Measurements from ENCODE around the gene USP40. TPM values are rescaled to one million over a fixed set of nuclear protein-coding genes. Genes with fewer than 3 reads are reported as not detected.
A peak's percentile ranks its signal among the peaks of the same experiment; 100 is the strongest.

Gene USP40
- total and polyA plus RNA-seq, 7 experiments from 2014 or later: 3.9 to 24.3 (median 16.4) TPM

DNA sequence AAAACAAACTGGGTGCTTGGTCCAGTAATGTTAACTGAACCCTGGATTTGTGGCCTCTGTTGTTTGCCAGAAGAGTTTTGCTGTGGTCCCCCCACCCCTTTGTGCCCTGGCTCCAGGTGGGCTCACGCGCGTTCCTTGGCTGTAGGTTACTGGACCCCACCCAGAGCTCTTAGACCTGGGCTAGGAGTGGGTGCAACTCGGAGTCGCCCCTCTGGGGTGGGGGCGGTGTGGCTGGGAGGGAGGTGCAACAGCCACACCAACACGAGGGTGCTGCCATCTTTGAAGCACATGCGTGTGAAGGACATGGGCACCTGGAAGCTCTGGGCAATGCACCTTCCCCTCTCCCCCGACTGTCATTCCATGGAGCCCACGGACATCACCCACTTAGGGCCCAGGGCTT, 92.7 kb downstream of the USP40 start:
- Mint-ChIP-seq H3K27me3 (no peaks in the 10 kb centered on the region), H3K27ac (peak overlapping the region in 3 of 9 donors; percentile 21 to 38 (median 24)), H3K36me3 (peaks cover 5 to 52% (median 23%) of the 10 kb centered on the region in 5 donors), H3K9me3 (no peaks in the 10 kb centered on the region), H3K4me1 (no peaks in the 10 kb centered on the region), H3K4me3 (no peak overlapping the region)
- no peak overlapping the region for H3K4me3 ChIP-seq (ENCODE audit: low read length)
- ChIA-PET CTCF (no interaction called here), POLR2A (no interaction called here)
- no peak overlapping the region for H3K27ac ChIP-seq (ENCODE audit: low read depth, low read length)
- H3K27me3 ChIP-seq (ENCODE audit: control insufficient read depth in 2 of 2, insufficient read depth in 2 of 2, low read length in 2 of 2): no peaks in the 10 kb centered on the region
- H3K9me3 ChIP-seq (ENCODE audit: control insufficient read depth in 2 of 3, low read length in 3 of 3): no peaks in the 10 kb centered on the region
- DNase-seq (no peak), ATAC-seq (no peak)
- peaks cover 2 to 70% (median 3%) of the 10 kb centered on the region in 3 experiments for H3K36me3 ChIP-seq (ENCODE audit: control insufficient read depth in 2 of 3, insufficient read depth in 3 of 3, low read length in 3 of 3)
- intact Hi-C loops (cut with micrococcal nuclease): no loop called here
- no peaks in the 10 kb centered on the region for H3K4me1 ChIP-seq (ENCODE audit: control insufficient read depth in 2 of 2, insufficient read depth in 2 of 2, low read length in 2 of 2)

DNA sequence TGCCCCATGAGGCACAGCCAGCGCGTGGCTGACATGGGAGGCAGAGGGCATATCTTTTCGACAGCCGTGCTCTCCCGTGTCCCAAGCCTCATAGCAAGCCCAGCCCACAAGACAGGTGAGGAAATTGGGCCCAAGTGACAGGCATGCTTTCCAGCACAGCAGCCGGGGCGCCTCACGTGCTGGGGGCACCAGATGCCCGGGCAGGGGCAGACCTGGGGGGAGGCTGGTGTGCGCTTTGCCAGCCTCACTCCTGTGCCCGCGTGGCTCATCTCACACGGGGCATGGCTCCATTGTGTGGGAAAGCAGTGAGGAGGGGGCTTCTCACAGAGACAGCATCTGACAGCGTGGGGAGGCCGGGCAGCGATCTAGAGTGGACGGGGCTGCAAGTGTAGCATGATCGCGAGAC, 93.2 kb downstream of the USP40 start:
- no peaks in the 10 kb centered on the region for H3K9me3 Mint-ChIP-seq
- H3K27ac Mint-ChIP-seq: peak overlapping the region in 2 of 9 donors; percentile 21 to 38
- H3K4me3 Mint-ChIP-seq: no peak overlapping the region
- Histone ChIP-seq H3K9me3 (ENCODE audit: control insufficient read depth in 2 of 3, low read length in 3 of 3) (no peaks in the 10 kb centered on the region), H3K4me1 (ENCODE audit: control insufficient read depth in 2 of 2, insufficient read depth in 2 of 2, low read length in 2 of 2) (no peaks in the 10 kb centered on the region), H3K4me3 (ENCODE audit: low read length) (no peak overlapping the region), H3K36me3 (ENCODE audit: control insufficient read depth in 2 of 3, insufficient read depth in 3 of 3, low read length in 3 of 3) (peaks cover 7 to 70% (median 7%) of the 10 kb centered on the region in 3 experiments), H3K27me3 (ENCODE audit: control insufficient read depth in 2 of 2, insufficient read depth in 2 of 2, low read length in 2 of 2) (no peaks in the 10 kb centered on the region), H3K27ac (ENCODE audit: low read depth, low read length) (no peak overlapping the region)
- H3K36me3 Mint-ChIP-seq: peaks cover 8 to 54% (median 27%) of the 10 kb centered on the region in 5 donors
- no peaks in the 10 kb centered on the region for H3K4me1 Mint-ChIP-seq
- peak in 1 of 9 donors; percentile 16 for DNase-seq
- intact Hi-C loops (cut with micrococcal nuclease): no loop called here
- CTCF ChIA-PET: no interaction called here
- no peak for ATAC-seq
- H3K27me3 Mint-ChIP-seq: no peaks in the 10 kb centered on the region
- POLR2A ChIA-PET: no interaction called here

DNA sequence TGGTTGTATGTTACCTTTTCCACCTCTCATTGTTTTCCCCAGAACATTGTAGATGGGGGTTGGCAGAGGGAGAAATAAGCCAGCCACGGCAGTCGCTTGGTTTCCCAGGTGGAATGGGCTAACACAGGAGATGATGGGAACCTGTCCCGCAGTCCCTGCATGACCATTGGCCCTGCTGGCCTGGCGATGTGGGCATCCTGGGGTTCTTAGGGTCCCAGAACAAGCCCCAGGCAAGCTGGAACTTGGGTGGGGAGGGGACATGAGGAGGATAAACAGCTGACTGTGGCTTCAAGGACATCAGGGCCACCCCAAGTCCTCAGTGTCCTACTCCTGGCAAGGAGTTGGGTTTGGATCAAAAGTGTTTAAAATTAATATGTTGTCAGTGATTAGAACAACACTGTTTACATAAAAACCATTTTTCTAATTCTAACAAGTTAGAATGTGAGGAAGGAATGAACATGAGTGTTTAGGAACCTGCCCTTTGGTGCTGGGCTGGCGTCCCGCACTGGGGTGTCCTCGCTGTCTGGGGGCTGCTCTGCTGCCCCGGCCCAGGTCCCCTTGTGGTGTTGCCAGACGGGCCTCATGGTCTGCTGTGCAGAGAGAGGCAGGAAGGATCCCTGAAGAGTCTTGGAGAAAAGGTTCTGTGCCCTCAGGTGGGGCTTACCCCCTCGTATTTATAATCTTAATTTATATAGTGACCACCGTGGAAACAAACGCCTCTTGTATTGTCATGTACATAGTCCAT, 95.1 kb downstream of the USP40 start:
- Histone ChIP-seq H3K9me3 (ENCODE audit: control insufficient read depth in 2 of 3, low read length in 3 of 3) (no peaks in the 10 kb centered on the region), H3K36me3 (ENCODE audit: control insufficient read depth in 2 of 3, insufficient read depth in 3 of 3, low read length in 3 of 3) (peaks cover 7 to 70% (median 8%) of the 10 kb centered on the region in 3 experiments), H3K27ac (ENCODE audit: low read depth, low read length) (no peak overlapping the region), H3K27me3 (ENCODE audit: control insufficient read depth in 2 of 2, insufficient read depth in 2 of 2, low read length in 2 of 2) (no peaks in the 10 kb centered on the region), H3K4me3 (ENCODE audit: low read length) (no peak overlapping the region), H3K4me1 (ENCODE audit: control insufficient read depth in 2 of 2, insufficient read depth in 2 of 2, low read length in 2 of 2) (no peaks in the 10 kb centered on the region)
- ChIA-PET CTCF (no interaction called here), POLR2A (no interaction called here)
- ATAC-seq (no peak), DNase-seq (no peak)
- intact Hi-C loops (cut with micrococcal nuclease): no loop called here
- no peaks in the 10 kb centered on the region for H3K4me1 Mint-ChIP-seq
- H3K36me3 Mint-ChIP-seq: peaks cover 10 to 68% (median 38%) of the 10 kb centered on the region in 5 donors
- no peaks in the 10 kb centered on the region for H3K27me3 Mint-ChIP-seq
- H3K4me3 Mint-ChIP-seq: no peak overlapping the region
- no peaks in the 10 kb centered on the region for H3K9me3 Mint-ChIP-seq
- peak overlapping the region in 1 of 9 donors; percentile 26 for H3K27ac Mint-ChIP-seq

DNA sequence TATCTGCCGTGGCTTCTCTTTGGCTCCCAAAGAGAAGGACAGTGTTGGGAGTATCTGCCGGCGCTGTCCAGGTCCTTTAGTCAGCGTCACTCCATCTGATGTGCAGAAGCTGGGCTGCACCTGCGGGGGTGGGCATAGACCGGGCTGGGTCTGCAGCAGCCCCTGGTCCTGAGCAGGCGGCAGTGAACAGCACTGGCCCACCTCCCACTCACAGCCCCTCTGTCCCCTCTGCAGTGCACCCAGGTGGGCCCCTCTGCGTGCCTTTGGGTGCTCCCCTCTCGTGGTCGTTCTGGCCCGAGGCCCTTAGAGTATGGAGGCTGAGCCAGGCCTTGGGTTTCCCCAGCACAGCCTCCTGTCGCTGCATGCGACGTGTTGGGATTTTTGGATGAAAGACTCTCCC, 95.7 kb downstream of the USP40 start:
- POLR2A ChIA-PET: no interaction called here
- Mint-ChIP-seq H3K9me3 (no peaks in the 10 kb centered on the region), H3K36me3 (peaks cover 10 to 69% (median 44%) of the 10 kb centered on the region in 5 donors), H3K27me3 (no peaks in the 10 kb centered on the region), H3K4me3 (no peak overlapping the region), H3K4me1 (no peaks in the 10 kb centered on the region), H3K27ac (no peak overlapping the region)
- CTCF ChIA-PET: no interaction called here
- H3K27ac ChIP-seq (ENCODE audit: low read depth, low read length): no peak overlapping the region
- DNase-seq: no peak
- no peaks in the 10 kb centered on the region for H3K27me3 ChIP-seq (ENCODE audit: control insufficient read depth in 2 of 2, insufficient read depth in 2 of 2, low read length in 2 of 2)
- intact Hi-C loops (cut with micrococcal nuclease): no loop called here
- H3K4me3 ChIP-seq (ENCODE audit: low read length): no peak overlapping the region
- no peaks in the 10 kb centered on the region for H3K9me3 ChIP-seq (ENCODE audit: control insufficient read depth in 2 of 3, low read length in 3 of 3)
- H3K4me1 ChIP-seq (ENCODE audit: control insufficient read depth in 2 of 2, insufficient read depth in 2 of 2, low read length in 2 of 2): no peaks in the 10 kb centered on the region
- peaks cover 7 to 75% (median 8%) of the 10 kb centered on the region in 3 experiments for H3K36me3 ChIP-seq (ENCODE audit: control insufficient read depth in 2 of 3, insufficient read depth in 3 of 3, low read length in 3 of 3)
- ATAC-seq: no peak

DNA sequence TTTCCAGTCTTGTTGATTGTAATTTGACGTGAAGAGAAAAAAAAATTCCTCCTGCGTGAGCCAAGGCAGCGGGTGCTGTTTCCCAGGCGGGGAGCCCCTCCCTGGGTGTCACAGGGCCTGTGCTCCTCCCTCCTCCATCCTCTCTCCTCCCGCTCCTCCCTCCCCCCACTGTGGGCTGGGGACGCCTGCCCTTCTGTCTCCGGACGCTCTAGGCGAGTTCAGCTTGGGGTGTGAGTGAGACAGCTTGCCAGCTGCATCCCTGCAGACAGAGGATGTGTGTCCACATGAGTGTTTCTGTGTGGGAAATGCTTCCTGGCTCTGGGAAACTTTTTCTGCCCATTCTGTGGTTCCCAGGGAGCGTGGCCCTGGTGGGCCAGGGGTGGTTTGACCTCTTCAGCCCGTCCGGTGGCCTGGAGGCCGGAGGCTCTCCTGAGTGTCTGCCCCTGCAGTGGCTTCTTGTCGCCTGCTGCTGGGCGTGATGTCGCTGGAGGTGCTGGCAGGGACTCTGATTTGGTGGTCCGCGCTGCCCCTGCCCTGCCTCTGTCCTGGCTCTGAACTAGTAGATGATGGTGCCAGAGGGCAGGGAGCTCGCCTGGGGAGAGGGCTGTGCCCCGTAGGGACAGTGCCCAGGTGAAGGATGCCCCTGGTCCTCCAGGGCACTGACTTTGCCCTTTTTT, 96.4 kb downstream of the USP40 start:
- no peaks in the 10 kb centered on the region for H3K4me1 Mint-ChIP-seq
- DNase-seq (no peak), ATAC-seq (no peak)
- intact Hi-C loops (cut with micrococcal nuclease): no loop called here
- ChIA-PET POLR2A (no interaction called here), CTCF (no interaction called here)
- Histone ChIP-seq H3K9me3 (ENCODE audit: control insufficient read depth in 2 of 3, low read length in 3 of 3) (no peaks in the 10 kb centered on the region), H3K4me1 (ENCODE audit: control insufficient read depth in 2 of 2, insufficient read depth in 2 of 2, low read length in 2 of 2) (no peaks in the 10 kb centered on the region), H3K27ac (ENCODE audit: low read depth, low read length) (no peak overlapping the region), H3K36me3 (ENCODE audit: control insufficient read depth in 2 of 3, insufficient read depth in 3 of 3, low read length in 3 of 3) (peaks cover 7 to 78% (median 8%) of the 10 kb centered on the region in 3 experiments), H3K27me3 (ENCODE audit: control insufficient read depth in 2 of 2, insufficient read depth in 2 of 2, low read length in 2 of 2) (no peaks in the 10 kb centered on the region), H3K4me3 (ENCODE audit: low read length) (no peak overlapping the region)
- no peaks in the 10 kb centered on the region for H3K9me3 Mint-ChIP-seq
- no peak overlapping the region for H3K4me3 Mint-ChIP-seq
- peaks cover 11 to 70% (median 45%) of the 10 kb centered on the region in 5 donors for H3K36me3 Mint-ChIP-seq
- no peaks in the 10 kb centered on the region for H3K27me3 Mint-ChIP-seq
- H3K27ac Mint-ChIP-seq: peak overlapping the region in 1 of 9 donors; percentile 49

DNA sequence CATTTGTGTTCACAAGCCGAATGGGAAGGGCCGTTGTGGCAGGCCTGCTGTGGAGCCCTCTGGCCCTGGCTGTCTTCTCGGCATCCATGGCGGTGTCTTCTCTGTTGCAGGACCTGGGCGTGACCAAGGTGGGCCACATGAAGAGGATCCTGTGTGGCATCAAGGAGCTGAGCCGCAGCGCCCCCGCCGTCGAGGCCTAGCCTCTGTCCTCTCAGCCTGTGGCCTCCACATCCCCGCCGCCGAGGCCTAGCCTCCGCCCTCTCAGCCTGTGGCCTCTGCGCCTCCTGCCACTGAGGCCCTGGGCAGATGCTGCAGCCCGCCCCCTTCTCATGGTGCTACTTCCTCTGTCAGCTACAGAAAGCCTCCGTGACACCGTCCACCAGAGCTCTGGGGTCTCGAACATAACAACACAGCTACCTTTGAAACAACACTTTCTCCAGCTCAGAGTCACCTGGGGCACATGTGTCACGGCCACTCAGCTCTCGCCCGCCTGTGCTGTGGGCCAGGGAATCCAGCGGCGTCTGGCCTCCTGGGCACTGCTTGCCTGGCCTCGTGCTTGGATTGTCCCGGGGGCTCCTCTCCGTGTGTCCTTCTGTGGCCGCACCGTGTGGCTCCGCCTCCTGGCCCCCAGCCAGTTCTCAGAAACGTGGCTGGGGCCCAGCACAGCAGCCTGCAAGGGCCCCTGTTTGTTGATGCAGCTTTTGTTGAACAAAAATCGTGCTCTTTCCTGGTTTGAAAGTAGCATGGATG, 97.1 kb downstream of the USP40 start:
- Histone ChIP-seq H3K36me3 (ENCODE audit: control insufficient read depth in 2 of 3, insufficient read depth in 3 of 3, low read length in 3 of 3) (peaks cover 7 to 85% (median 8%) of the 10 kb centered on the region in 3 experiments), H3K27ac (ENCODE audit: low read depth, low read length) (no peak overlapping the region), H3K27me3 (ENCODE audit: control insufficient read depth in 2 of 2, insufficient read depth in 2 of 2, low read length in 2 of 2) (no peaks in the 10 kb centered on the region), H3K4me1 (ENCODE audit: control insufficient read depth in 2 of 2, insufficient read depth in 2 of 2, low read length in 2 of 2) (no peaks in the 10 kb centered on the region), H3K4me3 (ENCODE audit: low read length) (no peak overlapping the region), H3K9me3 (ENCODE audit: control insufficient read depth in 2 of 3, low read length in 3 of 3) (no peaks in the 10 kb centered on the region)
- Mint-ChIP-seq H3K27ac (peak overlapping the region in 3 of 9 donors; percentile 43 to 51 (median 49)), H3K4me1 (no peaks in the 10 kb centered on the region), H3K27me3 (no peaks in the 10 kb centered on the region), H3K9me3 (no peaks in the 10 kb centered on the region), H3K36me3 (peaks cover 11 to 76% (median 45%) of the 10 kb centered on the region in 5 donors), H3K4me3 (no peak overlapping the region)
- ChIA-PET CTCF (no interaction called here), POLR2A (no interaction called here)
- ATAC-seq (no peak), DNase-seq (no peak)
- intact Hi-C loops (cut with micrococcal nuclease): no loop called here

Measured in naive thymus-derived CD4-positive, alpha-beta T cell (primary cell).